SK-N-SH (cell line): ENCODE data around the gene TIAM1. TPM values are rescaled to one million over a fixed set of nuclear protein-coding genes. Genes with fewer than 3 reads are reported as not detected.

Experiments
- CTCF ChIA-PET: fragments of 300-600, 350-600 bp; formaldehyde crosslinking; extraction: SDS; loops from one replicate; lab custom pipeline; 2021; lab: Yijun Ruan, JAX
- POLR2A ChIA-PET: fragments of 350-600 bp; sonication (Branson Sonifier 250); formaldehyde crosslinking; extraction: SDS; loops from one replicate; lab custom pipeline; 2020; ENCODE audit warnings: antibody characterized with exemption, inconsistent platforms; lab: Yijun Ruan, JAX
- DNase-seq: peaks from one replicate; pipeline ENCODE4 v3.0.0; 2012
- H2AFZ ChIP-seq: fragments of 200-600 bp; sonication (generic); 2 replicates; pipeline ENCODE4 v1.8.1; 2016; ENCODE audit warnings: antibody characterized with exemption, mild to moderate bottlenecking, low read depth
- H3F3A ChIP-seq: fragments of 200-600 bp; sonication (generic); replicated peaks from 2 replicates; pipeline ENCODE3; 2016; ENCODE audit warnings: antibody characterized with exemption, mild to moderate bottlenecking; ENCODE audit not compliant: insufficient read depth
- H3K27ac ChIP-seq, 2 experiments: fragments of 200-500 bp in 1 of 2; fragments of 200-600 bp in 1 of 2; sonication (Bioruptor generic) in 1 of 2; sonication (generic), shearing (Covaris generic) in 1 of 2; 2 replicates each; pipeline versions ENCODE4 v1.5.1 to v1.6.1; 2014 to 2016; ENCODE audit warnings: low read depth in 2 of 2, inconsistent platforms in 1 of 2, low read length in 1 of 2, mild to moderate bottlenecking in 1 of 2, mixed read lengths in 1 of 2
- H3K27me3 ChIP-seq: fragments of 200-600 bp; sonication (generic), shearing (Covaris generic); 2 replicates; pipeline ENCODE4 v1.6.1; 2016; ENCODE audit warnings: mixed run types; ENCODE audit not compliant: insufficient read depth
- H3K36me3 ChIP-seq, 2 experiments: fragments of 200-500 bp in 1 of 2; fragments of 200-600 bp in 1 of 2; sonication (Bioruptor generic) in 1 of 2; sonication (generic) in 1 of 2; replicated peaks in 1 of 2; 2 replicates each; pipeline versions ENCODE3 to v1.5.1; 2014 to 2016; ENCODE audit warnings: low read length in 1 of 2, mild to moderate bottlenecking in 1 of 2; ENCODE audit not compliant: insufficient read depth in 2 of 2, control insufficient read depth in 1 of 2
- H3K4me1 ChIP-seq, 2 experiments: fragments of 200-500 bp in 1 of 2; fragments of 200-600 bp in 1 of 2; sonication (Bioruptor generic) in 1 of 2; sonication (generic), shearing (Covaris generic) in 1 of 2; 2 replicates each; pipeline versions ENCODE4 v1.5.1 to v1.6.1; 2014 to 2016; ENCODE audit warnings: low read depth in 1 of 2, low read length in 1 of 2, mixed run types in 1 of 2; ENCODE audit not compliant: insufficient read depth in 2 of 2, control insufficient read depth in 1 of 2
- H3K4me2 ChIP-seq: fragments of 200-600 bp; sonication (generic), shearing (Covaris generic); 2 replicates; pipeline ENCODE4 v1.6.1; 2017; ENCODE audit warnings: mixed run types
- H3K4me3 ChIP-seq, 2 experiments: fragments of 200-500 bp in 1 of 2; fragments of 200-600 bp in 1 of 2; sonication (Bioruptor generic) in 1 of 2; sonication (generic), shearing (Covaris generic) in 1 of 2; 2 replicates each; pipeline versions ENCODE4 v1.5.1 to v1.8.1; 2014 to 2016; ENCODE audit warnings: low read depth in 2 of 2, inconsistent platforms in 1 of 2, low read length in 1 of 2, mild to moderate bottlenecking in 1 of 2, mixed read lengths in 1 of 2, moderate library complexity in 1 of 2
- H3K79me2 ChIP-seq: fragments of 200-600 bp; sonication (generic); 2 replicates; pipeline ENCODE4 v1.8.1; 2017; ENCODE audit warnings: mild to moderate bottlenecking; ENCODE audit not compliant: insufficient read depth
- H3K9ac ChIP-seq: fragments of 200-600 bp; sonication (generic); 2 replicates; pipeline ENCODE4 v1.6.1; 2017; ENCODE audit warnings: mixed run types
- H3K9me2 ChIP-seq: fragments of 200-600 bp; sonication (generic); 2 replicates; pipeline ENCODE4 v1.6.1; 2017; ENCODE audit warnings: mixed run types
- H3K9me3 ChIP-seq: fragments of 200-600 bp; sonication (generic); 2 replicates; pipeline ENCODE4 v1.6.1; 2017; ENCODE audit warnings: mixed run types, mild to moderate bottlenecking, moderate library complexity
- H4K20me1 ChIP-seq: fragments of 200-600 bp; sonication (generic); 2 replicates; pipeline ENCODE4 v1.6.1; 2017; ENCODE audit warnings: mild to moderate bottlenecking, mixed run types; ENCODE audit not compliant: insufficient read depth
- ELF1 ChIP-seq: IDR thresholded peaks from 2 replicates; pipeline ENCODE4 v1.4.0; 2012
- EP300 ChIP-seq, 2 experiments: IDR thresholded peaks; 2 replicates each; pipeline versions ENCODE4 v1.4.0 to v1.6.1; 2012; ENCODE audit warnings: borderline replicate concordance in 1 of 2, low read depth in 1 of 2, low read length in 1 of 2
- FOXJ3 ChIP-seq: sonication (generic); formaldehyde crosslinking; IDR thresholded peaks from 2 replicates; pipeline ENCODE4 v1.5.1; 2020; ENCODE audit warnings: mild to moderate bottlenecking, missing genetic modification reagents
- FOXM1 ChIP-seq: IDR thresholded peaks from 2 replicates; pipeline ENCODE4 v1.4.0; 2012; ENCODE audit warnings: low read depth, mild to moderate bottlenecking
- IRF3 ChIP-seq: fragments of 150-350 bp; IDR thresholded peaks from 2 replicates; pipeline ENCODE4 v1.6.1; 2016; ENCODE audit warnings: mild to moderate bottlenecking, low read depth, low read length
- JUND ChIP-seq: IDR thresholded peaks from 2 replicates; pipeline ENCODE4 v1.4.0; 2012
- MEF2A ChIP-seq: IDR thresholded peaks from 2 replicates; pipeline ENCODE4 v1.4.0; 2012; ENCODE audit warnings: low read depth, borderline replicate concordance
- PBX3 ChIP-seq: IDR thresholded peaks from 2 replicates; pipeline ENCODE4; 2012
- RFX5 ChIP-seq: IDR thresholded peaks from 2 replicates; pipeline ENCODE4 v1.6.1; 2012; ENCODE audit warnings: mild to moderate bottlenecking, improper control_type of control experiment, low read length
- RXRA ChIP-seq: IDR thresholded peaks from 2 replicates; pipeline ENCODE4 v1.4.0; 2012; ENCODE audit warnings: low read depth, mild to moderate bottlenecking, borderline replicate concordance
- SMC3 ChIP-seq: IDR thresholded peaks from 2 replicates; pipeline ENCODE4 v1.6.1; 2012; ENCODE audit warnings: low read depth, low read length, improper control_type of control experiment
- TEAD4 ChIP-seq: IDR thresholded peaks from 2 replicates; pipeline ENCODE4 v1.4.0; 2012; ENCODE audit warnings: mild to moderate bottlenecking, borderline replicate concordance; ENCODE audit not compliant: insufficient read depth
- USF1 ChIP-seq: IDR thresholded peaks from 2 replicates; pipeline ENCODE4 v1.4.0; 2012; ENCODE audit warnings: low read depth, borderline replicate concordance
- USF2 ChIP-seq: fragments of 150-350 bp; IDR thresholded peaks from 2 replicates; pipeline ENCODE4 v1.6.1; 2017; ENCODE audit warnings: antibody characterized with exemption, low read length, low read depth, borderline replicate concordance
- YY1 ChIP-seq: IDR thresholded peaks from 2 replicates; pipeline ENCODE4 v1.4.0; 2012; ENCODE audit warnings: low read depth, mild to moderate bottlenecking
- WGBS: methylation state at CpG from one replicate; pipeline ENCODE4 v1.1.6; 2017; ENCODE audit warnings: low lambda C conversion rate; 5-methylcytosine and 5-hydroxymethylcytosine counted together
- polyA plus RNA-seq, 3 experiments: library from polyadenylated mRNA; depleted of rRNA; stranded (reverse); fragments of >200 nt; gene quantifications; 2 replicates each; pipeline ENCODE4 v1.2.3, GENCODE V29; 2012

TIAM1 gene
- polyA plus RNA-seq, 1 of the 3 experiments (the other 2 are of a cell fraction), result 1.7 TPM

GRCh38 chr21:31157756-31158155, 186.3 kb downstream of the TIAM1 start:
- ChIA-PET POLR2A (interaction anchor here (1.8 kb wide), 2 partner anchors 14 to 17 kb away, joined by 7 to 9 read pairs; no protein-coding TSS in a partner anchor), CTCF (interaction anchor here (1.2 to 2.2 kb wide), 4 partner anchors 15 to 59 kb away, joined by 3 to 15 read pairs (median 4); no protein-coding TSS in a partner anchor)

More at GRCh38 chr21:31157756-31158155, 186.3 kb downstream of the TIAM1 start:
- H4K20me1 ChIP-seq, result no peaks in the 10 kb centered on the region
- no peaks in the 10 kb centered on the region for H3K9me2 ChIP-seq
- peak overlapping the region in 1 of 2 experiments; percentile 30; a peak in 1 of 4 replicates for H3K4me3 ChIP-seq
- peaks cover 0 to 33% of the 10 kb centered on the region in 2 experiments; a peak in 2 of 4 replicates for H3K4me1 ChIP-seq
- no peak overlapping the region for H3K4me2 ChIP-seq
- no peaks in the 10 kb centered on the region for H3K36me3 ChIP-seq
- no peak overlapping the region for H2AFZ ChIP-seq
- H3F3A ChIP-seq, result no peaks in the 10 kb centered on the region
- H3K9ac ChIP-seq, result no peak overlapping the region
- WGBS, result 56% methylated on average over 5 of the region's 5 CpGs
- H3K9me3 ChIP-seq, result 0 out of 2 replicates have a peak, but pooled peaks cover 6% of the 10 kb centered on the region
- DNase-seq, result no peak
- H3K79me2 ChIP-seq, result no peaks in the 10 kb centered on the region
- peak overlapping the region in 1 of 2 experiments; percentile 95; a peak in 2 of 4 replicates for H3K27ac ChIP-seq
- TF ChIP-seq EP300 (IDR thresholded peaks at IDR 0.05; ENCODE audit: borderline replicate concordance in 1 of 2, low read depth in 1 of 2, low read length in 1 of 2), result no peak
- no peak for TF ChIP-seq MEF2A
- no peak for TF ChIP-seq USF2
- TF ChIP-seq PBX3, result no peak
- no peak for TF ChIP-seq FOXJ3 (CRISPR knock-in tag)
- no peak for TF ChIP-seq IRF3
- TF ChIP-seq ELF1, result no peak
- no peak for TF ChIP-seq SMC3
- no peak for TF ChIP-seq TEAD4
- TF ChIP-seq RXRA, result no peak
- no peak for TF ChIP-seq YY1
- TF ChIP-seq FOXM1, result no peak
- TF ChIP-seq USF1, result no peak
- no peak for TF ChIP-seq JUND
- TF ChIP-seq RFX5, result no peak
- H3K27me3 ChIP-seq, result no peaks in the 10 kb centered on the region
